Measurements from ENCODE around the gene CMTM5.

GRCh38 chr14:23356662-23357061, 20.2 kb upstream of the CMTM5 start:
- TF ChIP-seq POLR2A (IDR thresholded peaks at IDR 0.05) (no peak), CTCF (IDR thresholded peaks at IDR 0.05) (no peak), EP300 (IDR thresholded peaks at IDR 0.05; ENCODE audit: low read depth) (no peak)

Data from transverse colon (tissue), 3 donors.